GM19397 (cell line): ENCODE results near the gene AEBP1.
"Not testable (repeated sequence)": the region's sequence is repeated elsewhere in the genome, so short reads cannot be mapped to it uniquely, and the experiment has no call there.

Experiments used
- ATAC-seq: cut with Tn5 transposase; IDR thresholded peaks from one replicate; pipeline ENCODE4 v1.9.1; 2021; ENCODE audit warnings: mild to moderate bottlenecking, moderate library complexity; ENCODE audit not compliant: unreplicated experiment

AEBP1 gene

DNA sequence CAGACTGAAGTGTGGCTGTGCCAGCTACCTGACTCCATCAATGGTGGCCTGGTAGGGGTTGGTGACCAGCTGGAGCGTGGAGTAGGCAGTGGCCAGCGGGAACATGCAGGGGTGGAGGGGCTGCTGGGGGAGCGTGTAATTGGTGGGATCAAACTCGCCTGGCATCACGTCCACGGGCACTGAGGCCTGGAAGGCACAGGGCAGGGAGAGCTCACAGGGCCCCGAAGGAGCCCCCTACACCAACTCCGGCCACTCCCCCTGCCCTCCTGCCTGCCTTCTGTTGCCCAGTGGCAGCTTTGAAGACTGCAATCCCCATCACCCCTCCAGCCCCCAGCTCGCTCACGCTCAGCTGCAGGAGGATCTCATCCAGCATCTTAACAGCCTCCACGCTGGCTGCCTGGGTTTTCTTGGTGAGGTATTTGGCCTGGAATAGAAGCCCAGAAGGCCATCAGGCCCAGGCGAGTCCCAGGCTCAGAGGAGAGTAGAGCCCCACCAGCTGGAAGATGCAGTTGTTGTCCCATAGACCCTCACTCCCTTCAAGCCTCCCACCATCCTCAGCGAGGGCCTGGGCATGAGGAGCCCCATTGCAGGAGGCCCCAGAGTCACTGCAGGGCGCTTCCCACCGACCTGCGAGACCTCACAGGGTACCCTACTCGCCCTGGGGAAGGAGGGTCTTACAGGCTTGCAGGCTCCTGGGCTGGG is 12.1 kb downstream of the AEBP1 start:
- ATAC-seq: no peak

GRCh38 chr7:44116789-44117666 is 12.9 kb downstream of the AEBP1 start:
- no peak for ATAC-seq

DNA sequence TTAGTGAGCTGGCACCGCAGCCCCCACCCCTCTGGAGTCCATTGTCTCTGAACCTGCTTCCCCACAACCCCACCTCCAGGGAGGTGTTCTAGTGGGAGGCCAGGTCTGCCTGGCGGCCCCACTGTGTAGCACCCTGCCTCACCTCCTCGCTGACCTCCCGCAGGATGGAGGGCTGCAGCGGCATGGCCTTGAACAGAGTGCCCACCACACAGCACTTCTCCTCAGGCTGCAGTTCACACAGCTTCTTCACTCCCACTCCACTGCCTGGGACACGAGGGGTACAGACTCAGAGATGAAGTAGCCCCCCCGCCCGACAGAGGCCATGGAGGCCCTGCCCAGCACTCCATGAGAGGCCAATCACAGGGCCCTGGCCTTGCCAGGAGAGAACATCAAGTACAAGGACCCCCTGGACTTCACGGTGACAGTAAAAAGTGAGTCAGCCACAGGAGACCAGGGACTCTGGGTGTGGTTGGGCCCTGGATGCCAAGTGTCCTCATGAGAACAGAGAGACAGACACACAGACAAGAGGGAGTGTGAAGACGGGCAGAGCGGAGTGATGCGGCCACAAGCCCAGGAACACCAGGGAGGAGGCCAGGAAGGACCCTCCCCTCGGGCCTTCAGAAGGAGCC is 13.8 kb downstream of the AEBP1 start:
- no peak for ATAC-seq

DNA sequence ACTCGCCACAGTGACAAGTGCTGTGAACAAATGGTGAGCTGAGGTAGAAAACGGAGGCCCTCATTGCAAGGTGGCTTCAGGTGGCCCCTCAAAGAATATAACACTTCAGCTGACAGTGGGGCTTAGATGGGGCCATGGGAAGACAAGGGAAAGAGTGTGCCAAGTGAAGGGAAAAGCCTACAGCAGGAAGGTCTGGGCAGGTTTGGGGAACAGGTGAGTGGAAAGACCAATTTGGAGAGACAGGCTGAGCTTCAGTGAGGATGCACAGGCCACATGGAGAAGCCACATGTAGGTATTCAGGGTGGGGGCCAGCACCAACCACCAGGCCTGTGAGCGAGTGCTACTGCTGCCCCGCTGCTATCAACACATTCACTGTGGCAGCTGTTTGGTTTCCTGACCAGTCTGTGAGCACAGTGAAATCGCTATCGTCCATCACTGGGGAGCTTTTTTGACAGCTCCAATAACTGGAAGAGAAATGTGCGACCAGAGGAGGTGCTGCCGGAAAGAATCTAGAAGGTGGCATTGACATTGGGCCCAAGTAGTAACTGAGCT is 15.8 kb downstream of the AEBP1 start:
- ATAC-seq: no peak

DNA sequence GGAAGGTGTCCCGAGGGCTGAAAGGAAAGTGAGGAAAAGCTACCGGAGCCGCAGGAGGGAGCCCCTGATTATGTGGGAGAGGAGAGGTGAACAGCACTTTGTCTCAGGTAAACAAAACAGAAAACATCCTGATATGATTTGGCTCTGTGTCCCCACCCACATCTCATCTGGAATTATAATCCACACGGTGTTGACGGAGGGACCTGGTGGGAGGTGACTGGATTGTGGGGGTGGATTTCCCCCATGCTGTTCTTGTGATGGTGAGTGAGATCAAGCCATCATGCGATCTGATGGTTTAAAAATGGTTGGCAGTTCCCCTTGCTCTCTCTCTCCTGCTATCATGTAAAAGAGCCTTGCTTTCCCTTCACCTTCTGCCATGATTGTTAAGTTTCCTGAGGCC is 16.2 kb downstream of the AEBP1 start:
- no peak for ATAC-seq

DNA sequence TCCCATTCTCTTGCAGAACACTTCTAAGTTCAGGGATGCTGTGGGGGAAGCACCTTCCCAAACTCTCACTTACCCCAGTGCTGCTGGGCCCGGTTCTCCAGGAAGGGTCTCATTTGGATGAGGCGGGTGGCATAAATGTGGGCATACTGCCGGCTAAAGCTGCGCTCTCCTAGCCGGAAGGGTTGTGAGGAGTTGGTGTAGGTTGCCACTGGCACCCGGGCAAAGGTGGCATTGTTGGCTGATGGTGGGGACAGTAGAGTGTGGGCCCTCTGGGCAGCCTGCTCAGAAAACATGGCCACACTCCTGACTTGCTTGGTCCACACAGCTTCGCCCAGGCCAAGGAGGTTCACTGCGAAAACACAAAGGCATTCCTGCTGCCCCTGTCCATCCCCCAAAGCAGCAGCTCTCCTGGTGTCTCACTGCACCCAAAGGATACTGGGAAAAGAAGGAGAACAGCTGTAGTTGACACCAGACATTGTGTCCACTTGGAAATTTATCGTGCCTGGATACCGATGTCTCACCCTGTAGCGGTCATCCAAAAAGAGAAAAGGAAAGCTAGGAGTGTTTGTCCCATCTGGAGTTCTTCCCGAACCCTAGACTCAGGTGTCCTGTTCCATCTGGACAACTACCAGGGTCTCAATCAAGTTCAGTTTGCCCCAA is 17.7 kb downstream of the AEBP1 start:
- no peak for ATAC-seq

- no peak for ATAC-seq
Observed at GRCh38 chr7:44122529-44122928, 18.4 kb downstream of the AEBP1 start.

- peak; percentile 98 for ATAC-seq
Observed at GRCh38 chr7:44123190-44124003, 19.3 kb downstream of the AEBP1 start, which contains the start of gene POLD2. TSS of gene POLD2 (minus strand) at chr7:44123548. CDS start at chr7:44122053, 1,495 bp downstream.

GRCh38 chr7:44124822-44125202 is 20.7 kb downstream of the AEBP1 start:
- no peak for ATAC-seq

DNA sequence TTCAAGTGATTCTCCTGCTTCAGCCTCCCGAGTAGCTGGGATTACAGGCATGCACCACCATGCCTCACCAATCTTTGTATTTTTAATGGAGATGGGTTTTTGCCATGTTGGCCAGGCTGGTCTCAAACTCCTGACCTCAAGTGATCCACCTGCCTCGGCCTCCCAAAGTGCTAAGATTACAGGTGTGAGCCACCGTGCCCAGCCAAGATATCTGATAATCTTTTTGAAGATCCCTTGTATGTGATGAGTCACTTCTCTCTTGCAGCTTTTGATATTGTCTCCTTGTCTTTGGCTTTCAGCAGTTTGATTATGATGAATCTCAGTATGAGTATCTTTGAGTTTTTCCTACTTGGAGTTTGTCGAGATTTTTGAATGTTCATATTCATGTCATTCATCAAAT is 22.4 kb downstream of the AEBP1 start:
- not testable (repeated sequence) for ATAC-seq

DNA sequence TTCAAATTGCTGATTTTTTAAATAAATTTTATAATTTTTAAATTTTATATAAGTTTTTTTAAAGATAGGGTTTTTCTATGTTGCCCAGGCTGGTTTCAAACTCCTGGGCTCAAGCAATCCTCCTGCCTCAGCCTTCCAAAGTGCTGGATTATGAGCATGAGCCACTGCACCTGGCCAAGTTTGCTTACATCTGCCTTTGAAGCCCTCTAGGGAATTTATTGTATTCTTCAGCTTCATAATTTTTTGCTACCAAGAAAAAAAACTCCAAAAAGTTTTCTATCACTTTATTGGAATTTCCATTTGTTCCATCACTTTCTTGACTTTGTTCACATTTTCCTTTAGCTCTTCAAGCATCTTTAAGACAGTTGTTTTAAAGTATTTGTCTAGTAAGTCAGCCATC is 23.0 kb downstream of the AEBP1 start:
- ATAC-seq: no peak

DNA sequence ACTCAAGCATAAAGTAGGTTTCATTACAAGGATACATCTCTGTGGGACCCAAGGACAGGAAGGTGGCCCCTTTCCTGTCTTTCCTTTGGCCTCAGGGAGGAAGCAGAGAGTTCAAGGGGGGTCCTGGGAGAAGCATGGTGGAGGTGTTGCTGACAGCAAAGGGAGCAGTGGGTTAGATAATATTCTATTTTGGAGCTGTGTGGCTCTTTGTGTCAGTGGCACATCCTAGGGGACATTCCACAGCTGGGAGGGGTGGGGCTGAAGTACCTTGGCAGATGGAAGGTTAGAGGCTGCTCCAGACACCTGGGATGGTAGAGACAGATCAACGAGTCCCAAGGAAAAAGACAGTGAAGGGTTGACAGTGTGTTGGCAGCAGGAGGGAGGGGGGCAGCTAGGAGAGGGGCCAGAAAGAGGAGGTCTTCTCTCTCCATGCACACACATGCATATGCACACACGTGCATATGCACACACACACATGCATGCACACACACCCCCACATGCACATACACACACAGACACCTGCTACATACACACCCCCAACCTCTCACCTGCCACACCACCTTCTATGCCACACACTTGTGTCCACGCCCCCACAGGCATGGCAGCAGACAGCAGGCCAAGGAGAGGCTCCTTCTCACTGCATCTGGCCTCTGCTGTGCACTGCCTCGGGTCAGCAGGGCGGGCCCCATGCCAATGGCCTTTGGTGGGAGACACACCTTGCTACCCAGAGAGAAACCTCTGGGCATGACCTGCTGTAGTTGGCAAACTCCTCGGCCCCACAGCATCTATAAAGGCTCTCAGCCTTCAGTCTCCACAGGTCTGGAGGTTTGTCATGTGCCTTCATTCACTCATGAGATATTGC is 24.8 kb downstream of the AEBP1 start:
- no peak for ATAC-seq

DNA sequence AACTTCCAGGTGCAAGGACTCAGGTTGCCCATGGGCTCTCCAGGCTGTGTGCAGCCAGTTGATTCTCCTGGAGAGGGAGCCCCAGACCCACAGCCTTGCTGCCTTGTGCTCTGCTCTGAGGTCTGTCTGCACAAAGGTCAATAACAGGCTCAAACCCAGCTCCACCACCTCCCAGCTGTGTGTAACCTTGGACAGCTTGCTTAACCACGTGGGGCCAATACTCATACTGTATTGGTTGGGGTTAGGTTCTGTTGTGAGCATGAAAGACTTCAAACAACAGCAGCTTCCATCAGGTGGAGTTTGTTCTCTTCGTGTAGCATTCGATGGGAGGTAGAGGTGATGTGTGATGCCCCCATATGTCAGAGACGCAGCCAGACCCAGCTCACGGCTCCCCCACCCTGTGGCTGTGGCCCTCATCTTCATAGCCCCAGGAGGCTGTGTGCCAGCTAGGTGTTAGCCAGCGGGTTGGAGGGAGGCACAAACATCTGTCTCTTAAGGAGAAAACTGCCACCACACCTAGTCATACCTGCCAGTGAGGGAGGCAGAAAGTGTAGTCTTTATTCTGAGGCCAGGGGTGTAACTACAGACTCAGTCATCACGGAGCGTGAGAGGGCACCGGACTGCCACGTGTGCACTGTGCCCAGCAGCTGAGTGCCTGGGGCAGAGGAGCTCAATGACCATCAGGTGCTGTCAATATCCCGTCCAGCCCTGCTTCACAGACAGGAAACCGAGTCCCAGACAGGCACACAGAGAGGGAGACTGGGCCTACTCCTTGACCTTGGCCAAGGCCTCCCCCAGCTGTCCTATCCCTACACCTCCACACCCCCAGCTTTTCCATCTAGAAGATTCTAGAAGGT is 27.3 kb downstream of the AEBP1 start:
- no peak for ATAC-seq

DNA sequence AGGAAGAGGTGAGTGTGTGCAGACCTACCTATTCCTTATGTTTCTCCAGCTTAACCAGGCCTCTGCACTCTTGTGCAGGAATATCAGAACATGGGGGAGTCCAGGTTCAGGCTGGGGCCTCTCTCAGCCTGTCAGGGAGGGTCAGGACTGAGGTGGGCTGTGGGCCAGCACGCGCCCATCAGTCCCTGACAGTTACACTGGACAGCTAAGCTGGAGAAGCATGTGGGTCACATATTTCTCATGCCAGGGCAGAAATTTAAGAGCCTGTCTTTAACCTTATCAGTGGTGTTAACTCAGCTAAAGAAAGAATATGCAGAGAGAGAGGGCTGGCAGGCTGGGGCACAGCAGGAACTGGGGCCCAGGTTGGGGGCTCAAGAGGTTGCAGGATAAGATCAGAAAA is 27.9 kb downstream of the AEBP1 start:
- no peak for ATAC-seq

DNA sequence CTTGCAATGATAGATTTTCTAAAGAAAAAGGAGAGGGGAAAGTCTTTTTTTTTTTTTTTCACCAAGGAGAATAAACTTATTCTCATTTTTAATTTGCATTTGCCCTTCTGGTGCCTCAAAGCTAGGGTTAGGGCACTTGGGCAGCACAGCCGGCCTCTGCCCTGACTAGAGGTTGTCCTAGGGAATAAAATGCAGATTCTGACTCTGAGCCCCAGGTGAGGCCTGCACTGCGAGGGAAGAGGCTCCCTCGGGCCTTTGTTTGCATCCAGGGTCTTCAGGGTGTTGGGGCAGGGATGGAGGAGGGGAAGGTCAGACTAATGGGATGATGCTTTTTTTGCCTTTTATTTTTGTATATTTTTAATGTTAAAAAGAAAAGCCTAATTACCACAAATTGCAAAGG is 29.1 kb downstream of the AEBP1 start:
- ATAC-seq: no peak

- ATAC-seq: no peak
Observed at GRCh38 chr7:44134943-44135628, 30.9 kb downstream of the AEBP1 start.

DNA sequence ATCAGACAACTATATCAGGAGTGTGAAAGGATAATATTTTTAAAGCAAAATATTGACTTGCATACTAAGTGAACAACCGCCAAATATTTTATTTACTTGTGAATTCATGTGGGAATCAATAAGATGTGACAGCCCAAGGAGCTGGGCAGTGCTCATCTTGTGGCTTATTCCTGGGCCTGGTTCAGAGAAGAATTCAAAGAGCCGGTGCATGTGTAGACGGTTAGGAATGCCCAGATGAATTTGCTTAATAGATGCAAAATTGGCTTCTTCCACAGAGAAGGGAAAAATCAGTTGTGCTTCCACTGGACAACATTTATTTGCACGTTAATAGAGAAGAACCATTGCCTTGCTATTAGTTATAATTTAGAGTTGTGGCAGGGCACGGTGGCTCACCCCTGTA is 32.6 kb downstream of the AEBP1 start:
- ATAC-seq: no peak

DNA sequence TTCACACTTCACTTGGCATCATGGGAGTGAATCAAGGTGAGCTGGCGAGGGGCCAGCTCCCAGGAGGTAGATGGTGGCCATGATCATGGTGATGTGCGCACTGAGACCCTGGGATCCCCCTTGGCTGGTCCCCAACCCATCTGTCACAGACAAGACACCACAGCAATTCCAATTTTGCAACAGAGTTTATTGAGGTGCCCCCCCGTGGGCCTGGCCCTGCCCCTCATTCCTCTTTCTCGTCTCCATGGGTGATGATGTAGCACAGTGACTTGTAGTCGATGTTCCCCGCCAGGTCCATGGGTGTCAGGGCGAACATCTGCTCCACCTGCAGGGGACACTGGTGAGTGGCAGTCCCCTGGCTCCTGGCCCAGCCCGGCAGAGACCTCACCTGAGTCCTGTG is 34.6 kb downstream of the AEBP1 start:
- no peak for ATAC-seq
